ENCODE results near the gene SCN1B.

SCN1B gene

GRCh38 chr19:35039881-35040825 is 9.9 kb downstream of the SCN1B start:
- no peak for DNase-seq (ENCODE audit: low read depth)
- no peak for TF ChIP-seq CTCF (IDR thresholded peaks at IDR 0.05; ENCODE audit: low read length, missing control alignments)
- no peak overlapping the region for H3K4me3 ChIP-seq (replicated peaks; ENCODE audit: low read depth, low read length)

- H3K4me3 ChIP-seq (replicated peaks; ENCODE audit: low read depth, low read length): no peak overlapping the region
- DNase-seq (ENCODE audit: low read depth): peak; percentile 48
- no peak for TF ChIP-seq CTCF (IDR thresholded peaks at IDR 0.05; ENCODE audit: low read length, missing control alignments)
Measured at GRCh38 chr19:35040826-35041547, 10.7 kb downstream of the SCN1B start.

GRCh38 chr19:35041548-35042055 is 11.3 kb downstream of the SCN1B start, which contains the start of gene HPN:
Gene HPN (plus strand): TSS chr19:35041721. CDS start chr19:35042507, 786 bp downstream.
- no peak for DNase-seq (ENCODE audit: low read depth)
- H3K4me3 ChIP-seq (replicated peaks; ENCODE audit: low read depth, low read length): no peak within 1 kb of the TSS
- no peak for TF ChIP-seq CTCF (IDR thresholded peaks at IDR 0.05; ENCODE audit: low read length, missing control alignments)

- DNase-seq (ENCODE audit: low read depth): no peak
- TF ChIP-seq CTCF (IDR thresholded peaks at IDR 0.05; ENCODE audit: low read length, missing control alignments): no peak
- no peak overlapping the region for H3K4me3 ChIP-seq (replicated peaks; ENCODE audit: low read depth, low read length)
Measured at GRCh38 chr19:35042056-35042730, 11.9 kb downstream of the SCN1B start.

GRCh38 chr19:35042954-35043604 is 12.8 kb downstream of the SCN1B start:
- no peak overlapping the region for H3K4me3 ChIP-seq (replicated peaks; ENCODE audit: low read depth, low read length)

More at GRCh38 chr19:35042954-35043604, 12.8 kb downstream of the SCN1B start:
- DNase-seq (ENCODE audit: low read depth): no peak
- no peak for TF ChIP-seq CTCF (IDR thresholded peaks at IDR 0.05; ENCODE audit: low read length, missing control alignments)
